T-helper 1 cell treated with Interleukin-12 subunit alpha and Interleukin-12 subunit beta and Interleukin-4 antibody, amounts not matched to agents 30 μg/mL and 1 μg/mL, for 36 hours (primary cell): ENCODE data around the gene ZYG11B.
"Not testable (repeated sequence)": the region's sequence is repeated elsewhere in the genome, so short reads cannot be mapped to it uniquely, and the experiment has no call there.

Source experiments
- H3K27ac Mint-ChIP-seq: one replicate; pipeline ENCODE4 v1.8.0; 2021; ENCODE audit warnings: mild to moderate bottlenecking, mixed read lengths
- H3K27me3 Mint-ChIP-seq: one replicate; pipeline ENCODE4 v1.8.0; 2021; ENCODE audit warnings: low read depth, mixed read lengths
- H3K36me3 Mint-ChIP-seq: one replicate; pipeline ENCODE4 v1.8.0; 2021; ENCODE audit warnings: low read depth, mixed read lengths
- H3K4me1 Mint-ChIP-seq: one replicate; pipeline ENCODE4 v1.8.0; 2021; ENCODE audit warnings: low read depth, mixed read lengths
- H3K4me3 Mint-ChIP-seq: one replicate; pipeline ENCODE4 v1.8.0; 2021; ENCODE audit warnings: mild to moderate bottlenecking, moderate library complexity, mixed read lengths
- H3K9me3 Mint-ChIP-seq: one replicate; pipeline ENCODE4 v1.8.0; 2021; ENCODE audit warnings: mixed read lengths

Gene ZYG11B

DNA sequence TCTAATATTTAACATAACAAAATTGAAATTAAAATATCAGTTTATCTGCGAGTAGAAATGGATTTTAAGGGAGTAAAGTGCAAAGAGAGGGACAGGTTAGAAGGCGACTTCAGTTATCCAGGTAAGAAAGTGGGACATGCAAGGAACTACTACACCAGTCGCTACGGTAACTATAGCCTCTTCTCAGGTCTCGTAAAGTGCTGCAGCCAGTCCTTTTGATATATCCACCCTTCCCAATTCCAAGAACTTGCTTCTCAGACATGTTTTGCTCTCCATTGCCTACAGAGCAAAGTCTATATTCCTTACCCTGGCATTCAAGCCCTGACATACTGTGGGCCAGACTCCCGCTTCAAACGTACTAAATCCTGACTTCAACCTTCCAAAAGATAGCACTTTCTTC is 30.6 kb upstream of the ZYG11B start:
- Mint-ChIP-seq H3K4me3 (no peak overlapping the region), H3K36me3 (peaks cover 24% of the 10 kb centered on the region), H3K4me1 (peaks cover 23% of the 10 kb centered on the region), H3K9me3 (no peaks in the 10 kb centered on the region), H3K27me3 (peaks cover 6% of the 10 kb centered on the region), H3K27ac (no peak overlapping the region)

DNA sequence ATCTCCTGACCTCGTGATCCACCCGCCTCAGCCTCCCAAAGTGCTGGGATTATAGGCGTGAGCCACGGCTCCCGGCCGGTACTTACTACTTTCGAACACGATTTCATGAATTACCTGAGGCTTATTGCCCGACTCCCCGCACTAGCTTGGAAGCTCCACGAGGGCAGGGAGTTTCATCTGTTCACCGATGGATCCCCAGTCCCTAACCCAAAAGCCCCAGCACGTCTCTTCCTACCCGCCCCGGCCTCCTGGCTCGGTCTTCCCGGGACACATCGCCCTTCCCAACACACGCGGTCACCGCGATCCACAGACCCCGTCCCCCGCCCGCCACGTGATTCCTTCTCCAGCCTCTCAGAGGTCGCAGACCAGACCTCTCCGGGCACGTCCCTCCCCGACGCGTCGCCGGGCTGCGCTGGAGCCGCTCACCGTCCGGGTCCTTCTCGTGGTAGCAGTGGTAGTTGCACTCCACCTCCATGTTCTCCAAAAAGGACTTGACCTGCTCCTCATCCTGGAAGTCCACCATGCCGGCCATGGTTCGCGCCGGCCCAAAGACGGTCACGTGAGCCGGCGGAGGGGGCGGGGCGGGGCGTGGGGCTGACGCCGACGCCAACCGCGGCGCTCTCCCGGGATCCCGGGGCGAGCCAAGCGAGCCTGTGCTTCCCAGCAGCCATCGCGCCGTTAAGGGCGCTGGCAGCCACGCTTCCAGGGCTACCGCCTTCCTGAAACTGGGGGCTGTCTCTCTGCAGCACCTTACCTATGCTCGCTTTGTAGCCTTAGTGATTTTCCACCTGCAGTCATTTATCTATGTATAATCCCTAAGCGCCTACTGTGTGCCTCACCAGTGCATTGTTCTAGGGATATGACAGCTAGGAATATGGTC is 28.2 kb upstream of the ZYG11B start, which contains the start of gene COA7:
Gene COA7, minus strand, starts transcription at position 553 of the 880 bp plus-strand sequence. Its CDS starts 21 bp downstream, at position 532.
- H3K27me3 Mint-ChIP-seq = peaks cover 6% of the 10 kb centered on the region
- H3K4me1 Mint-ChIP-seq = peaks cover 28% of the 10 kb centered on the region

DNA sequence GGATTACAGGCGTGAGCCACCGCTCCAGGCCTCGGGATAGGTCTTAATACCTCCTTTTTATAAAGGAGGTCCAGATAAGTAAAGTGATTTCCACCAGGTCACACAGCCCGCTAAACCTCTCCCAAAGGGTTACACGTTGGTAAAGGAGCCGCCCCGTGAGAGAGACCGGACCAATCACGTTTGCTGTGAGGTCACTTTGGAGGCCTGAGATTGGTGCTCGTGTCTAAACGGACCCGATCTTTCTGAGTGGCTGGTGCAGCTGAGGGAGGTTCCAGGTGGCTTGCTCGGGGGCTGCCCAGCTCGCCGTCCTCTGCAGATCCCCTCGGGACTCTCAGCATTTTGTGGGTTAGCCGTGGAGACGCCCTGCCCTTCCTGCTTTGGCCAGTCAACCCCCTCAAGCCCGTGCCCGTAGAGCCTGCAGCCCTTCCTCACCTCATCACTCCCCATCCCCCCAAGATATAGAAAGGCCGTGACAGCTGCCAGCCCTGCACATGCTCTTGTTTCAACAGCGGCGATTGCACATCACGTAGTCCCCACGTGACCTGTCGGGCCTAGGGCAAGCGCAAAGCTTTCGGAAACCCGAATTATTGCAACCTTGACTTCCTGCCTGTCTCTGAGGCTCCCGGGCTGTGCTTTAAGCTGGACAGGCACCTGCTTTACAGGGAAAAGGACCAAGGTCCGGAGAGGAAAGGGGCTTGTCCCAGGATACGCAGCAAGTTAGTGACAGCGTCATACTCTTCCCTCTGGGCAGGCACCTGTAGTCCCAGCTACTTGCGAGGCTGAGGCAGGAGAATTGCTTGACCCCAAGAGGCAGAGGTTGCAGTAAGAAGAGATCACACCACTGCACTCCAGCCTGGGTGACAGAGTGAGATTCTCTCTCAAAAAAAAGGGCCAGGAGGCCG is 23.1 kb upstream of the ZYG11B start:
- peaks cover 21% of the 10 kb centered on the region for H3K4me1 Mint-ChIP-seq
- no peaks in the 10 kb centered on the region for H3K36me3 Mint-ChIP-seq
- peaks cover 17% of the 10 kb centered on the region for H3K27me3 Mint-ChIP-seq
- peak overlapping the region; percentile 85 for H3K4me3 Mint-ChIP-seq
- no peaks in the 10 kb centered on the region for H3K9me3 Mint-ChIP-seq
- peak overlapping the region; percentile 88 for H3K27ac Mint-ChIP-seq

More for the DNA sequence above, 28.2 kb upstream of the ZYG11B start, which contains the start of gene COA7:
- peaks cover 11% of the 10 kb centered on the region for H3K36me3 Mint-ChIP-seq
- H3K9me3 Mint-ChIP-seq = no peaks in the 10 kb centered on the region
- H3K4me3 Mint-ChIP-seq = peak within 1 kb of the TSS; percentile 92
- H3K27ac Mint-ChIP-seq = peak within 1 kb of the TSS; percentile 87

DNA sequence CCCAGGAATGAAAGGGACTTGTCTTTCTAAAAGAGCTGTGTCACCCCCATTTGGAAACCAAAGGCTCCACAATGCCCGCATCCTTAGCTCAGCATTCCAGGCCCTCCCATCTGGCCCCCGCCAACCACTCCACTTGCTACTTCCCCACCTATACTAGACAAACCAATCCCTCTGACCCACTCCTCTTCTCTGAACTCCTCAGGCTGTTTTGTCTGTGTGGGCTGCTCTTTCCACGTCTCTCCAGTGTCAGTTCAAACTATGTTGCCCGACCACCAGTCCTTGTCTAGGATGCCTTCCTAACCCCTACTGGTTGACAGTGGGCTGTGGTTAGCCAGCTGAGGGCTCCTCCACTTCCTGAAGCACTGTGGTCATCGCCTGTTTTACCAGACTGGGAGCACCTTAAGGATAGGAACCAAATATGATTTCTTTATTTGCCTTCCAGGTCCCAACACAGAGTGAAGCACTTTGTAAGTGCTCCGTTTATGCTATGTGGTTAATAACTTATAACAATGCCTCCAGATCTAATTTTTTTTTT is 20.1 kb upstream of the ZYG11B start:
- Mint-ChIP-seq H3K9me3 (no peaks in the 10 kb centered on the region), H3K27ac (no peak overlapping the region), H3K4me1 (peaks cover 16% of the 10 kb centered on the region), H3K36me3 (no peaks in the 10 kb centered on the region), H3K4me3 (no peak overlapping the region), H3K27me3 (peaks cover 16% of the 10 kb centered on the region)

DNA sequence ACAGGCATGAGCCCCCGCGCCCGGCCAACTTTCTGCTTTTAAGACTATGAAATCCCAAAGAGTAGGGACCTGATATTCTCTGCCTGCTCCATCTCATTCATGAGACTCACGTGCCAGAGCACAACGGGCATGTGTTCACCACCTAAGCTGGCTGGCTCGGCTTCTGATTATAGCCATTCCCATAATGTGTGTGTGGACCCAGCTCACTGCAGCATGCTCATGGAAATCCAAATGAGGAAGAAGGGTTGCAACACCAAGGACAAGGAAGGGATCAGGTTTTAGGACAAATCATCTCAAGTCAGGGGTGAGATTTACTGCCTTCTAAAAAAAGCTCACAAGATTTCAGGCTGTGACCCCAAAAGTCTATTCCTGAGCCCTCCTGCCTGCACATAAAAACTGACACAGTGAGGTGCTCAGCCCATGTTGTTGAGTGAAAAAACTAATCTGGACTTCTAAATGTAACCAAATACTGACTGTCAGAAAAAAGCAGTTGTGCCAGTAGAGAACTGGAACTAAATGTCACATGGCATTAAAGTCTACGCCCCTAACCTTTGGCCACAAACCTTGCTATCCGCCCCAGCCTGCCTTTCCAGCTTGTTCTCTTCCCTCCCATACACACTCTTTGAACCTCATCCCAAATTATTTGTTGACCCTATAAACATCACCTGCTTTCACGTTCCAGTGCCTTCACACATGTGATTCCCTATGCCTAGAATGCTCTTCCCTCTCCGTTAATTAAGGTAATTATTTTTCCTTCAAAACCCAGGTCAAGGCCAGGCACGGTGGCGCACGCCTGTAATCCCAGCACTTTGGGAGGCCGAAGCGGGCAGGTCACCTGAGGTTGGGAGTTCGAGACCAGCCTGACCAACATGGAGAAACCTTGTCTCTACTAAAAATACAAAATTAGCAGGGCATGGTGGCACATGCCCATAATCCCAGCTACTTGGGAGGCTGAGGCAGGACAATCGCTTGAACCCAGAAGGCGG is 19.0 kb upstream of the ZYG11B start:
- Mint-ChIP-seq H3K27me3 (peaks cover 16% of the 10 kb centered on the region), H3K27ac (no peak overlapping the region), H3K4me1 (peaks cover 14% of the 10 kb centered on the region), H3K4me3 (no peak overlapping the region), H3K36me3 (no peaks in the 10 kb centered on the region), H3K9me3 (no peaks in the 10 kb centered on the region)

DNA sequence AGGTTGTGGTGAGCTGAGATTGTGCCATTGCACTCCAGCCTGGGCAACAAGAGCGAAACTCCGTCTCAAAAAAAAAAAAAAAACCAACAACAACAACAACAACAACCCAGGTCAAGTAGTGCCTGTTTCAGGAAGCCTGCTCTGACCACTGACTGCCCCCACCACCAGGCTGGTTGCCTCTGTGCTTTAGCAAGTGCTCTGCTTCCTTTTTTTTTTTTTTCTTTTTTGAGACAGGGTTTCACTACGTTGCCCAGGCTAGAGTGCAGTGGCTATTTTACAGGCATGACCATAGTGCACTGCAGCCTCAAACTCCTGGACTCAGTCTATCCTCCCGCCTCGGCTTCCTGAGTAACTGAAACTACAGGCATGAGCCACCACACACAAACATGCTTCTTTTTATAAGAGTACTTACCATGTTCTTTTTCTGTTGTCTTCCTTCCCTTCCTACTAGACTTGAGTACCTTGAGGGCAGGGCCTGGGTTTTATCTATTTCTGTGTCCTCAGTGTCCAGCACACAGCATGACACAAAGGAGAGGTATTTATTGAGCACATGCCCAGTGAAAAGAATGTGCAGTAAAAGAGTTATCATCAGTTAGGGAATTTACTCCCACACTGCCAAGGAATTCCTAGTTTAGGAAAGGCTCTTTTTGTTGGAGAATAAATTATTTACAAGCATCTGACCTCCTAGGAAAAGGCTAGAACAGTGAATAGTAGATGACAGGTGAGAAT is 18.2 kb upstream of the ZYG11B start:
- Mint-ChIP-seq H3K27me3 (peaks cover 16% of the 10 kb centered on the region), H3K9me3 (no peaks in the 10 kb centered on the region), H3K4me3 (no peak overlapping the region)

DNA sequence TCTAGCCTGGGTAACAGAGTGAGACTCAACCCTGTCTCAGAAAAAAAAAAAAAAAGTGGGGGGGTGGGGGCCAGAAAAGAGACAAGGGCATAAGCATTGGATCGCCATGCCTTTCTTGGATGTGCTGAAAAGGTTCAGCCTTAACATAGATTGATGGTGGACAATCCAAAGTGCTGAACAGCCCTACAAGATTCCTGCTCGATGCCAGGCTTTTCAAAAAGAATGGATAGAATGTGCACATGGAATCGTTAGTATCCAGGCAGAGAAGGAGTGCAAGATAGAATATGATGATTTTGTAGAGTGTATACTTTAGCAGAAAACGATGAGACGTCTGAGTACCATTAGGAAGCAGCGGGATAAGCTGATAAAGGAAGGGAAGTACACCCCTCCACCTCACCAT is 17.2 kb upstream of the ZYG11B start:
- Mint-ChIP-seq H3K27me3 (peaks cover 16% of the 10 kb centered on the region), H3K4me3 (no peak overlapping the region), H3K36me3 (no peaks in the 10 kb centered on the region)

More for the DNA sequence above, 18.2 kb upstream of the ZYG11B start:
- Mint-ChIP-seq H3K36me3 (no peaks in the 10 kb centered on the region), H3K27ac (no peak overlapping the region), H3K4me1 (peaks cover 7% of the 10 kb centered on the region)

DNA sequence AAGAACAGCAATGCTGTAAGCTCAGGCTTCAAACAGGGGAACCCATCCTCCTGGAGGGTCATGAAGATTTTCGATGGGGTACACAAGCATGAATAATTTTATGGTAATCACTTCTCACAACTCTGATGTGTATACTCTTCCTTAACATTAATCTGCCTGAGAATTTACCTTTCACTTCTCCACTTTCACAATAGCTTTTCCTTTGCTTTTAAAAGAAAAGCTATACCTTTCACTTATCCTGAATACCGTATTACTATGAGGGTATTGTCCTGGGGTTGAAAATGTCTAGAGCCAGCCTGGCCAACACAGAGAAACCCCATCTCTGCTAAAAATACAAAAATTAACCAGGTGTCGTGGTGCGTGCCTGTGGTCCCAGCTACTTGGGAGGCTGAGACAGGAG is 12.7 kb upstream of the ZYG11B start:
- Mint-ChIP-seq H3K9me3 (no peaks in the 10 kb centered on the region), H3K27ac (no peak overlapping the region), H3K4me3 (no peak overlapping the region), H3K4me1 (peaks cover 6% of the 10 kb centered on the region), H3K36me3 (no peaks in the 10 kb centered on the region), H3K27me3 (peaks cover under 1% of the 10 kb centered on the region)

More for the DNA sequence above, 17.2 kb upstream of the ZYG11B start:
- no peak overlapping the region for H3K27ac Mint-ChIP-seq
- peaks cover 3% of the 10 kb centered on the region for H3K4me1 Mint-ChIP-seq
- no peaks in the 10 kb centered on the region for H3K9me3 Mint-ChIP-seq

DNA sequence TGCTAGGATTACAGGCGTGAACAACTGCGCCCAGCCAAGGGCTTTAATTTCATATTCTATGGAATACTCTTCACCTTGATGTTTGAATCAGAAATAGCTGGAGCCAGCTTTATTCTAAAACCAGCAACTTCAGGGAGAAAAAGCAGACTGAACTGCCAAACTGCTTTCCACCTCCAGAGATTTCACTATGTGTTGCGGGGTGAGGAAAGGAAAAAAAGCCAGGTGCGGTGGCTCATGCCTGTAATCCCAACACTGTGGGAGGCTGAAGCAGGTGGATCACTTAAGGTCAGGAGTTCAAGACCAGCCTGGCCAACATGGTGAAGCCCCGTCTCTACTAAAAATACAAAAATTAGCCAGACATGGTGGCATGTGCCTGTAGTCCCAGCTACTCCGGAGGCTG is 11.0 kb upstream of the ZYG11B start:
- H3K4me3 Mint-ChIP-seq, H3K9me3 Mint-ChIP-seq, H3K4me1 Mint-ChIP-seq, H3K36me3 Mint-ChIP-seq, H3K27me3 Mint-ChIP-seq, H3K27ac Mint-ChIP-seq: not testable (repeated sequence)

DNA sequence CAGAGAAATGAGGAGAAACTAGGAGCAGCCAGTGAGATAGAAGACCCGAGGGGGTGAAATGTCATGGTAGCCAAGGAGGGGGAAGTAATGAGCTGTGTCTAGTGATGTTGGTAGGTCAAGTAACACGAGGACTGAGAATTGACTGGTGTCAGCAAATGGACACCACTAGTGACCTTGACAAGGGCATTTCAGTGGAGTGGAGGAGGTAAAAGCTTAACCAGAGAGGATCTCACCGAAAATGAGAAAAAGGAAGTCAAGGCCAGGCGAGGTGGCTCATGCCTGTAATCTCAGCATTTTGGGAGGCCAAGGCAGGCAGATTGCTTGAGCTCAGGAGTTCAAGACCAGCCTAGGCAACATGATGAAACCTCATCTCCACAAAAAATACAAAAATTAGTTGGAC is 3.0 kb upstream of the ZYG11B start:
- H3K9me3 Mint-ChIP-seq = no peaks in the 10 kb centered on the region
- H3K4me1 Mint-ChIP-seq = peaks cover 26% of the 10 kb centered on the region
- H3K4me3 Mint-ChIP-seq = no peak overlapping the region
- H3K27ac Mint-ChIP-seq = no peak overlapping the region
- peaks cover 7% of the 10 kb centered on the region for H3K27me3 Mint-ChIP-seq
- H3K36me3 Mint-ChIP-seq = no peaks in the 10 kb centered on the region

DNA sequence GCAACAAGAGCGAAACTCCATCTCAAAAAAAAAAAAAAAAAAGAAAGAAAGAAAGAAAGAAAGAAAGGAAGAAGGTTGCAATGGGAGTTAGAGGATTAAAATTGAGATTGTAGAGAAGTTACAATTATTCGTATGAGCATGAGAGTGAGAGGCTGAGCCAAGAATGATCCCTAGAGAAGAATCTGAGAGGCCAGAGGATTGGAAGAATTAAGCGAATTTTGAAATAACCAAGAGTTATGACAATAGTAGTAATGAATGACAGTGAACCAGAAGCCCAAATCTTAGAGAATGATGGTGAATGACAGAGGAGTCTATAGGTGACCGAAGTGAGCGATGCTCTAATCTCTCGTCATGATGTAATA is 369 bp upstream of the ZYG11B start:
- H3K36me3 Mint-ChIP-seq = peaks cover 4% of the 10 kb centered on the region
- H3K4me1 Mint-ChIP-seq = peaks cover 37% of the 10 kb centered on the region
- peak overlapping the region; percentile 80 for H3K4me3 Mint-ChIP-seq
- H3K27ac Mint-ChIP-seq = peak overlapping the region; percentile 49
- H3K9me3 Mint-ChIP-seq = no peaks in the 10 kb centered on the region
- peaks cover 4% of the 10 kb centered on the region for H3K27me3 Mint-ChIP-seq

DNA sequence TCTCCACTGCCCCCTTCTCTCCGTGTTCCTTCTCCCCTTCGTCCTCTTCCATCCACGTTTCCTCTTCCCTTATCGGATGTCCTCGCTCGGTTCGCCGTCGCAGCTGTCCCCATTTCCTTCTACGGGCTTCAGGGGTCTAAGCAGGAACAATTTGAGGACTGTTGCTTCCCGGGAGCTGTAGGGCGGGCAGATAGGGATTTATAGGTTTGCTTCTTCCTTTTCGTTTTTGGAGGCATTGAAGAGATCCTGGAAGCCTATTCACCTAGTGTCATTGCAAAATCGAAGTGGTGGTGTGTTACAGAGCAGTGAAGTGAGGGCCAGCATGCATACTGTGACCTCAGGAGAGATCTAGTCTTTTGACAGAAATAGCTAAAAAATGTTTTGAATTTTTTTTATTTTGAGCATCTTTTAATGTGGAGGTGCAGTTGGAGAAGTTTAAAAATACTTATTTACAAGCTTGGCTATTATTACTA is 897 bp downstream of the ZYG11B start:
- H3K27ac Mint-ChIP-seq = peak overlapping the region; percentile 84
- peaks cover 37% of the 10 kb centered on the region for H3K4me1 Mint-ChIP-seq

More for the DNA sequence above, 897 bp downstream of the ZYG11B start:
- Mint-ChIP-seq H3K27me3 (peaks cover 4% of the 10 kb centered on the region), H3K9me3 (no peaks in the 10 kb centered on the region), H3K36me3 (peaks cover 4% of the 10 kb centered on the region), H3K4me3 (peak overlapping the region; percentile 99)
